ENCODE data around the gene RPS6KA5.

Gene RPS6KA5

DNA sequence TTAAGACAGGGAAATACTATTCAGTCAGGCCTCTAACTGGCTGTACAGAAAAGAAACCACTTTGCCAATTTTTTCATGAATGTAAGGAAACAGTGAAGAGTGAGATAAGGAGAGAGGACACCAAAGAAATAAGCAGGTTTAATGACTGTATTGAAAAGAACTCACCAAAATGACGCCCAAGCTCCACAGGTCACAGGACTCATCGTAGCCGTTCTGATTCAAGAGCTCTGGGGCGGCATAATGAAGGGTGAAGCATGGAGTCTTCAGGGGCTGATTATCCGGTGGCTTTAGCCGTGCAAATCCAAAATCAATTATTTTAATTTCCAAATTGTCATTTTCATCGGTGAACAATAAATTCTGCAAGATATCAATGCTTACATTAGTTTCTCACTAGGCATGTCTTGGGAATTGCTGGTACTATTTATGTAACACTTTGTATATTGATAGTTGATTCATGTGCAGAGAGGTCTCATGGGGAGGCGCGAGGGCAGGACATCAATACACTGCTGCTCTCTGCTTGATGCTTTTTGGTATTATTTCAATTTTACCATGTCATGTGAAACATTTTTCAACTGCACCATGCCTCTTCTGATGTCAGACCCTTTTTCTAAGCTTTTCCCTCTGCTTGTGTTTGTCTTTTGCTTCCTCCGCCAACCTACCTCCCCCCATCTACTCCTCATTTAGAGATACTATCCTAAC is 170.0 kb downstream of the RPS6KA5 start:
- Histone ChIP-seq H3K36me3 (peaks cover 59% of the 10 kb centered on the region), H3K4me1 (ENCODE audit: control insufficient read depth in 1 of 2, insufficient read depth in 1 of 2, low read depth in 1 of 2, low read length in 1 of 2) (no peaks in the 10 kb centered on the region), H3K9me3 (no peaks in the 10 kb centered on the region), H3K27ac (no peak overlapping the region), H3K27me3 (no peaks in the 10 kb centered on the region), H3K4me3 (ENCODE audit: low read depth in 1 of 2, low read length in 1 of 2) (no peak overlapping the region)
- TF ChIP-seq, protein P1, sequence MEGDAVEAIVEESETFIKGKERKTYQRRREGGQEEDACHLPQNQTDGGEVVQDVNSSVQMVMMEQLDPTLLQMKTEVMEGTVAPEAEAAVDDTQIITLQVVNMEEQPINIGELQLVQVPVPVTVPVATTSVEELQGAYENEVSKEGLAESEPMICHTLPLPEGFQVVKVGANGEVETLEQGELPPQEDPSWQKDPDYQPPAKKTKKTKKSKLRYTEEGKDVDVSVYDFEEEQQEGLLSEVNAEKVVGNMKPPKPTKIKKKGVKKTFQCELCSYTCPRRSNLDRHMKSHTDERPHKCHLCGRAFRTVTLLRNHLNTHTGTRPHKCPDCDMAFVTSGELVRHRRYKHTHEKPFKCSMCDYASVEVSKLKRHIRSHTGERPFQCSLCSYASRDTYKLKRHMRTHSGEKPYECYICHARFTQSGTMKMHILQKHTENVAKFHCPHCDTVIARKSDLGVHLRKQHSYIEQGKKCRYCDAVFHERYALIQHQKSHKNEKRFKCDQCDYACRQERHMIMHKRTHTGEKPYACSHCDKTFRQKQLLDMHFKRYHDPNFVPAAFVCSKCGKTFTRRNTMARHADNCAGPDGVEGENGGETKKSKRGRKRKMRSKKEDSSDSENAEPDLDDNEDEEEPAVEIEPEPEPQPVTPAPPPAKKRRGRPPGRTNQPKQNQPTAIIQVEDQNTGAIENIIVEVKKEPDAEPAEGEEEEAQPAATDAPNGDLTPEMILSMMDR (IDR thresholded peaks at IDR 0.05) = no peak

DNA sequence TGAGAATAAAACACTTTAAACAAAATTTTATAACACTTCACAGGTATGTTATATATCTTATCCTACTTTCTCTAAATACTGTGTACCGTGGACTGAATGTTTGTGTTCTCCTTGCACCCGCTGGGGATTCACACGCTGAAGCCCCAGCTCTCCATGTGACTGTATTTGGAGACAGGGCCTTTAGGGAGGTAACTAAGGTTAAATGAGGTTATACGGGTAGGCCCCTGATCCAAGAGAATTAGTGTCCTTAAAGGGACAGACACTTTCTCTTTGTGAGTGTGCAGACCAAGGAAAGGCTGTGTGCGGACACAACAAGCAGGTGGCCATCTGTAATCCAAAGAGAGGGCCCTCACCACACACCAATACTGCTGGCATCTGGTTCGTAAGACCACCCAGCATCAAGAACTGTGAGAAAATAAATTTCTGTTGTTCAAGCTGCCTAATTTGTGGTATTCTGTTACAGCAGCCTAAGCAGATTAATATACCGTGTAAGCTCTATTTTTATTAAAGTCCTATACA is 174.1 kb downstream of the RPS6KA5 start:
- Histone ChIP-seq H3K36me3 (peaks cover 31% of the 10 kb centered on the region), H3K4me1 (ENCODE audit: control insufficient read depth in 1 of 2, insufficient read depth in 1 of 2, low read depth in 1 of 2, low read length in 1 of 2) (no peaks in the 10 kb centered on the region), H3K4me3 (ENCODE audit: low read depth in 1 of 2, low read length in 1 of 2) (no peak overlapping the region), H3K9me3 (no peaks in the 10 kb centered on the region), H3K27me3 (no peaks in the 10 kb centered on the region), H3K27ac (no peak overlapping the region)
- TF ChIP-seq, protein P1 (IDR thresholded peaks at IDR 0.05) = no peak

DNA sequence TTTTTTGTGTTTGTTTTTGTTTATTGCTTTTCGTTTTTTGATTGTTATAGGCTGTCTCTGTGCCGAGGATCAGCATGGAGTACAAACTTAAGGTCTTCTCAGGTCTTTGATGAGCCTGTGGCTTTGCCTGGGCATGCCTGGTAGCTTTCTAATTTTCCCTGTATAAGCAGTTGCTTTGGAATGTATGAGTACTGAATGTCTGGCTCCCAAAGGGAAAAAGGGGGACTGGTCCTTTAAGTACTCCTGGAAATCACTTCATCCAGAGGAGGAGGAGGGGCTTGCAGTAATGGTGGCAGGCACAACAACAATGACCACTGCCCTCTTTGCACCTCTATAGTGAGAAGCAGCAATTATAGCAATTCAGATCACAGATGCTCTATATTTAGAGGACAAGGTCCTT is 176.7 kb downstream of the RPS6KA5 start:
- Histone ChIP-seq H3K27ac (no peak overlapping the region), H3K27me3 (no peaks in the 10 kb centered on the region), H3K9me3 (no peaks in the 10 kb centered on the region), H3K4me3 (ENCODE audit: low read depth in 1 of 2, low read length in 1 of 2) (no peak overlapping the region), H3K4me1 (ENCODE audit: control insufficient read depth in 1 of 2, insufficient read depth in 1 of 2, low read depth in 1 of 2, low read length in 1 of 2) (no peaks in the 10 kb centered on the region), H3K36me3 (peaks cover 19% of the 10 kb centered on the region)
- TF ChIP-seq, protein P1 (IDR thresholded peaks at IDR 0.05) = no peak

DNA sequence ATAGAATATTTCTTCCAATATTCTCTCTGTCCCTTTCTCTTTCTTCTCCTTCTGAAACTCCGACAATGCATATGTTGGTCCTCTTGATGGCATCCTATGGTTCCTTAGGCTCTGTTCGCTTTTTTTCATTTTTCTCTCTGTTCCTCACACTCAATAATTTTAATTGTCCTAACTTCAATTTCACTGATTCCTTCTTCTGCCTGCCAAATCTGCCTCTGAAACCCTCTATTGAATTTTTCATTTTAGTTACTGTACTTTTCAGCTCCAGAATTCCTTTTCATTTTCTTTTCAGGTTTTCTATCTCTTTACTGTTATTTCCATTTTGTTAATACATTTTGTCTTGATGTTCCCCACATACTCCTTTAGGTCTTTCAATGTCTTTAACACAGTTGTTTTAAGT is 177.2 kb downstream of the RPS6KA5 start:
- no peak overlapping the region for H3K4me3 ChIP-seq (ENCODE audit: low read depth in 1 of 2, low read length in 1 of 2)
- H3K27me3 ChIP-seq = no peaks in the 10 kb centered on the region
- TF ChIP-seq, protein P1 (IDR thresholded peaks at IDR 0.05) = no peak
- H3K27ac ChIP-seq = no peak overlapping the region
- H3K36me3 ChIP-seq = peaks cover 19% of the 10 kb centered on the region
- H3K4me1 ChIP-seq (ENCODE audit: control insufficient read depth in 1 of 2, insufficient read depth in 1 of 2, low read depth in 1 of 2, low read length in 1 of 2) = no peaks in the 10 kb centered on the region
- no peaks in the 10 kb centered on the region for H3K9me3 ChIP-seq

DNA sequence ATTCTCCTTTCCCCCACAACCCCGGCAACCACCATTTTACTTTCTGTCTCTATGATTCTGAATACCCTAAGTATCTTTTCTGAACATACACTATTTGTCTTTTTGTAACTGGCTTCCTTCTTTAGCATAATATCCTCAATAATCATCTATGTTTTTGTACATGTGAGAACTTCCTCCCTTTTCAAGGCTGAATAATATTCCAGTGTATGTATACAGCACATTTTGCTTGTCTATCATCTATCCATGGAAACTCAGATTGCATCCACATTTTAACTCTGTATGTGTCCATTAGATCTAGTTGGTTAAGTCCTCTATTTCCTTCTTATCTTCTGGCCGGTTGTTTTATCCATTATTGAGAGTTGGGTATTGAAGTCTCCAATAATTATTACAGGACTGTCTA is 180.2 kb downstream of the RPS6KA5 start:
- peaks cover 13% of the 10 kb centered on the region for H3K36me3 ChIP-seq
- no peaks in the 10 kb centered on the region for H3K27me3 ChIP-seq
- TF ChIP-seq, protein P1 (IDR thresholded peaks at IDR 0.05) = no peak
- no peak overlapping the region for H3K4me3 ChIP-seq (ENCODE audit: low read depth in 1 of 2, low read length in 1 of 2)
- no peak overlapping the region for H3K27ac ChIP-seq
- no peaks in the 10 kb centered on the region for H3K4me1 ChIP-seq (ENCODE audit: control insufficient read depth in 1 of 2, insufficient read depth in 1 of 2, low read depth in 1 of 2, low read length in 1 of 2)
- H3K9me3 ChIP-seq = no peaks in the 10 kb centered on the region

All from neutrophil (primary cell).